NCI-H748 (cell line): ENCODE results near the gene THPO.

Experiments used
- DNase-seq: peaks from one replicate; lab custom pipeline; 2025; ENCODE audit not compliant: unreplicated experiment; lab: John Stamatoyannopoulos, UW

The THPO gene

GRCh38 chr3:184335291-184335660 is 42.7 kb downstream of the THPO start:
- no peak for DNase-seq

GRCh38 chr3:184334470-184335158 is 43.4 kb downstream of the THPO start:
- DNase-seq: no peak

GRCh38 chr3:184333700-184334099 is 44.3 kb downstream of the THPO start:
- no peak for DNase-seq

GRCh38 chr3:184333190-184333589 is 44.8 kb downstream of the THPO start:
- DNase-seq: no peak

- no peak for DNase-seq
Observed at GRCh38 chr3:184332370-184333090, 45.5 kb downstream of the THPO start.

GRCh38 chr3:184328516-184328915 is 49.5 kb downstream of the THPO start:
- DNase-seq: no peak

GRCh38 chr3:184327171-184327570 is 50.8 kb downstream of the THPO start:
- DNase-seq: no peak

GRCh38 chr3:184325715-184326369 is 52.2 kb downstream of the THPO start:
- no peak for DNase-seq

- no peak for DNase-seq
Observed at GRCh38 chr3:184325269-184325668, 52.7 kb downstream of the THPO start.

- DNase-seq: no peak
Observed at GRCh38 chr3:184323696-184324095, 54.3 kb downstream of the THPO start.

- DNase-seq: no peak
Observed at GRCh38 chr3:184322731-184323487, 55.1 kb downstream of the THPO start.
